Measurements from ENCODE around the gene TP73. TPM values are rescaled to one million over a fixed set of nuclear protein-coding genes. Genes with fewer than 3 reads are reported as not detected.

Gene TP73
- total RNA-seq, 1 donor from 2014 or later = 3.6 TPM

GRCh38 chr1:3678361-3679097 lies 26.2 kb downstream of the TP73 start:
- no peak overlapping the region for H3K4me3 ChIP-seq
- no peak for ATAC-seq
- no peak for DNase-seq
- no peak overlapping the region for H3K27ac ChIP-seq
- H3K9me3 ChIP-seq = no peaks in the 10 kb centered on the region
- H3K36me3 ChIP-seq = no peaks in the 10 kb centered on the region
- H3K4me1 ChIP-seq = peaks cover 11% of the 10 kb centered on the region
- no peak for TF ChIP-seq CTCF (IDR thresholded peaks at IDR 0.05)
- H3K27me3 ChIP-seq (ENCODE audit: low read depth) = peaks cover 4% of the 10 kb centered on the region
- intact Hi-C loops (cut with DNase I) = no loop called here

GRCh38 chr1:3679098-3679555 lies 26.8 kb downstream of the TP73 start:
- intact Hi-C loops (cut with DNase I) = no loop called here
- no peak for TF ChIP-seq CTCF (IDR thresholded peaks at IDR 0.05)
- ATAC-seq (no peak), DNase-seq (no peak)
- Histone ChIP-seq H3K27ac (no peak overlapping the region), H3K9me3 (no peaks in the 10 kb centered on the region), H3K27me3 (ENCODE audit: low read depth) (peaks cover 6% of the 10 kb centered on the region), H3K4me3 (no peak overlapping the region), H3K4me1 (peaks cover 10% of the 10 kb centered on the region), H3K36me3 (no peaks in the 10 kb centered on the region)

- ATAC-seq = no peak
- Histone ChIP-seq H3K36me3 (no peaks in the 10 kb centered on the region), H3K27me3 (ENCODE audit: low read depth) (peaks cover 5% of the 10 kb centered on the region), H3K4me3 (no peak overlapping the region), H3K9me3 (no peaks in the 10 kb centered on the region), H3K27ac (no peak overlapping the region), H3K4me1 (peaks cover 5% of the 10 kb centered on the region)
- TF ChIP-seq CTCF (IDR thresholded peaks at IDR 0.05) = no peak
- intact Hi-C loops (cut with DNase I) = no loop called here
- DNase-seq = no peak
Measured at GRCh38 chr1:3679799-3680453, 27.6 kb downstream of the TP73 start.

- Histone ChIP-seq H3K36me3 (no peaks in the 10 kb centered on the region), H3K27ac (no peak overlapping the region), H3K27me3 (ENCODE audit: low read depth) (peaks cover 5% of the 10 kb centered on the region), H3K4me3 (no peak overlapping the region), H3K9me3 (no peaks in the 10 kb centered on the region), H3K4me1 (peaks cover 5% of the 10 kb centered on the region)
- intact Hi-C loops (cut with DNase I) = no loop called here
- DNase-seq (no peak), ATAC-seq (peak in 1 of 2 donors; percentile 5)
- TF ChIP-seq CTCF (IDR thresholded peaks at IDR 0.05) = no peak
Measured at GRCh38 chr1:3680488-3681230, 28.3 kb downstream of the TP73 start.

- no peak for ATAC-seq
- Histone ChIP-seq H3K4me3 (no peak overlapping the region), H3K27me3 (ENCODE audit: low read depth) (peaks cover 5% of the 10 kb centered on the region), H3K4me1 (peaks cover 5% of the 10 kb centered on the region), H3K9me3 (no peaks in the 10 kb centered on the region), H3K27ac (no peak overlapping the region), H3K36me3 (no peaks in the 10 kb centered on the region)
- intact Hi-C loops (cut with DNase I) = no loop called here
- no peak for DNase-seq
- no peak for TF ChIP-seq CTCF (IDR thresholded peaks at IDR 0.05)
Measured at GRCh38 chr1:3681231-3681897, 29.0 kb downstream of the TP73 start.

All from lower lobe of right lung (tissue), 2 donors.